PC-3 (cell line): ENCODE results near the gene VPS37B. TPM values are rescaled to one million over a fixed set of nuclear protein-coding genes. Genes with fewer than 3 reads are reported as not detected.
A peak's percentile ranks its signal among the peaks of the same experiment; 100 is the strongest.

ENCODE experiments used
- ATAC-seq: fragments of 200-7000 bp; cut with Tn5 transposase; 2 replicates; pipeline ENCODE4 v1.9.1; 2020; ENCODE audit warnings: mild to moderate bottlenecking, moderate library complexity
- BruUV-seq: library from RNA; stranded (reverse); fragments of 400-500 nt; replicated peaks from 2 replicates; lab custom pipeline; 2021; lab: Mats Ljungman, UMichigan
- CTCF ChIA-PET: fragments of 300-600 bp; sonication (Branson Sonifier 250); formaldehyde crosslinking; loops from one replicate; lab custom pipeline; 2022; ENCODE audit warnings: antibody characterized with exemption; lab: Charles Lee
- POLR2A ChIA-PET: fragments of 300-600 bp; sonication (Branson Sonifier 250); formaldehyde crosslinking; loops from one replicate; lab custom pipeline; 2022; ENCODE audit warnings: antibody characterized with exemption; ENCODE audit not compliant: unreplicated experiment; lab: Charles Lee
- DNase-seq: peaks from one replicate; pipeline ENCODE4 v3.0.0-alpha.2; 2015
- H2AFZ ChIP-seq: fragments of 300-600 bp; sonication (generic); 2 replicates; pipeline ENCODE4 v1.6.0; 2016; ENCODE audit warnings: antibody characterized with exemption, low read length
- H3F3A ChIP-seq: fragments of 300-600 bp; sonication (generic); one replicate; pipeline ENCODE4 v1.6.0; 2017; ENCODE audit warnings: antibody characterized with exemption, low read length, control low read depth, mild to moderate bottlenecking; ENCODE audit not compliant: unreplicated experiment
- H3K27ac ChIP-seq: fragments of 300-600 bp; sonication (generic); 2 replicates; pipeline ENCODE4 v1.5.1; 2016; ENCODE audit warnings: mild to moderate bottlenecking, low read length
- H3K27me3 ChIP-seq: fragments of 300-600 bp; sonication (generic); 2 replicates; pipeline ENCODE4 v1.6.1; 2016; ENCODE audit warnings: low read length, mixed read lengths
- H3K36me3 ChIP-seq: fragments of 300-600 bp; sonication (generic); 2 replicates; pipeline ENCODE4 v1.6.1; 2016; ENCODE audit warnings: low read depth, mixed run types, low read length, mixed read lengths
- H3K4me1 ChIP-seq: fragments of 300-600 bp; sonication (generic); 2 replicates; pipeline ENCODE4 v1.5.1; 2016; ENCODE audit warnings: low read length; ENCODE audit not compliant: insufficient read depth
- H3K4me2 ChIP-seq: fragments of 300-600 bp; sonication (generic); 2 replicates; pipeline ENCODE4 v1.6.0; 2016; ENCODE audit warnings: low read length
- H3K4me3 ChIP-seq: fragments of 300-600 bp; sonication (generic); 2 replicates; pipeline ENCODE4 v1.5.1; 2016; ENCODE audit warnings: mild to moderate bottlenecking, low read length, mixed read lengths
- H3K79me2 ChIP-seq: fragments of 300-600 bp; sonication (generic); 2 replicates; pipeline ENCODE4 v1.6.1; 2017; ENCODE audit warnings: low read length, mixed read lengths
- H3K9ac ChIP-seq: fragments of 300-600 bp; sonication (generic); 2 replicates; pipeline ENCODE4 v1.6.0; 2016; ENCODE audit warnings: mild to moderate bottlenecking, low read length
- H3K9me2 ChIP-seq: fragments of 300-600 bp; sonication (generic); replicated peaks from 2 replicates; pipeline ENCODE4 v1.6.1; 2016; ENCODE audit warnings: mixed run types, low read length, mixed read lengths
- H3K9me3 ChIP-seq: fragments of 300-600 bp; sonication (generic); 2 replicates; pipeline ENCODE4 v1.6.1; 2016; ENCODE audit warnings: low read length, mixed read lengths
- H4K20me1 ChIP-seq: fragments of 300-600 bp; sonication (generic); 2 replicates; pipeline ENCODE4 v1.6.1; 2016; ENCODE audit warnings: low read length, mixed read lengths
- EZH2 ChIP-seq: fragments of 300-600 bp; sonication (generic); IDR thresholded peaks from one replicate; pipeline ENCODE4 v1.6.1; 2017; ENCODE audit warnings: antibody characterized with exemption, mild to moderate bottlenecking, low read length; ENCODE audit not compliant: unreplicated experiment
- EZH2phosphoT487 ChIP-seq: fragments of 300-600 bp; sonication (generic); IDR thresholded peaks from 2 replicates; pipeline ENCODE4 v1.6.1; 2018; ENCODE audit warnings: mild to moderate bottlenecking, antibody characterized with exemption, low read length, borderline replicate concordance
- intact Hi-C: fragments of 100-400 bp; cut with micrococcal nuclease; formaldehyde crosslinking; loops from 2 replicates; pipeline ENCODE4 v1.9.0; 2023
- total RNA-seq: library from RNA; depleted of rRNA; stranded (reverse); fragments of >200 nt; gene quantifications from 2 replicates; pipeline ENCODE4 v1.2.3, GENCODE V29; 2014
- TF ChIP-seq, protein P1 (sequence below): fragments of 300-600 bp; sonication (generic); conservative IDR thresholded peaks from 2 replicates; pipeline ENCODE4 v1.5.1; 2017; ENCODE audit warnings: antibody characterized with exemption, low read depth, mild to moderate bottlenecking, low read length

VPS37B gene
- total RNA-seq, 1 experiment from 2014 or later: 74.3 TPM

DNA sequence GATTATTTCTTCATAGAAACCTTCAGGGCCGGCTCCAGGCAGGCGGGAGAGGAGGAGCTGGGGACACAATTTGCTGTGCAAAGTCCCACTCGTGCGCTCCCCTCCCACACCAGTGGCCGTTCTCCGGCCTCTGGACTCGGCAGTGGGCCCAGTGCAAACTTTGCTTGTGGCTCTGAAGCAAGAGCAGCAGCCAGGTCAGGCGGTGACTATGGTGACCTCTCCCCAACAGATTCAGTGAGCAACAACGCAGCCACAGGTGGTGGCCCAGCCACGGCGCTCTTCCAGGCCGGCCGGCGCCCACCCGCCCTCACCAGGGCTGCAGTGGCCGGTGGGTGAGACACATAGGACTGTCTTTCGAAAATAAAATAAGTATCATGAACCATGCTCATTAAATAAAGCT lies 29.5 kb downstream of the VPS37B start:
- intact Hi-C loops: no loop called here
- DNase-seq (no peak), ATAC-seq (no peak)
- TF ChIP-seq EZH2: no peak
- TF ChIP-seq, protein P1, sequence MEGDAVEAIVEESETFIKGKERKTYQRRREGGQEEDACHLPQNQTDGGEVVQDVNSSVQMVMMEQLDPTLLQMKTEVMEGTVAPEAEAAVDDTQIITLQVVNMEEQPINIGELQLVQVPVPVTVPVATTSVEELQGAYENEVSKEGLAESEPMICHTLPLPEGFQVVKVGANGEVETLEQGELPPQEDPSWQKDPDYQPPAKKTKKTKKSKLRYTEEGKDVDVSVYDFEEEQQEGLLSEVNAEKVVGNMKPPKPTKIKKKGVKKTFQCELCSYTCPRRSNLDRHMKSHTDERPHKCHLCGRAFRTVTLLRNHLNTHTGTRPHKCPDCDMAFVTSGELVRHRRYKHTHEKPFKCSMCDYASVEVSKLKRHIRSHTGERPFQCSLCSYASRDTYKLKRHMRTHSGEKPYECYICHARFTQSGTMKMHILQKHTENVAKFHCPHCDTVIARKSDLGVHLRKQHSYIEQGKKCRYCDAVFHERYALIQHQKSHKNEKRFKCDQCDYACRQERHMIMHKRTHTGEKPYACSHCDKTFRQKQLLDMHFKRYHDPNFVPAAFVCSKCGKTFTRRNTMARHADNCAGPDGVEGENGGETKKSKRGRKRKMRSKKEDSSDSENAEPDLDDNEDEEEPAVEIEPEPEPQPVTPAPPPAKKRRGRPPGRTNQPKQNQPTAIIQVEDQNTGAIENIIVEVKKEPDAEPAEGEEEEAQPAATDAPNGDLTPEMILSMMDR: no peak
- no peak for TF ChIP-seq EZH2phosphoT487
- Histone ChIP-seq H3K4me1 (no peaks in the 10 kb centered on the region), H3K4me2 (no peak overlapping the region), H3K79me2 (peaks cover 30% of the 10 kb centered on the region), H3F3A (no peaks in the 10 kb centered on the region), H3K4me3 (no peak overlapping the region), H3K27me3 (no peaks in the 10 kb centered on the region), H3K27ac (no peak overlapping the region), H3K9me2 (no peaks in the 10 kb centered on the region), H4K20me1 (no peaks in the 10 kb centered on the region), H3K9me3 (no peaks in the 10 kb centered on the region), H3K9ac (no peak overlapping the region), H3K36me3 (peaks cover 56% of the 10 kb centered on the region), H2AFZ (no peak overlapping the region)
- CTCF ChIA-PET: no interaction called here
- TSS peak; percentile 7 for BruUV-seq
- POLR2A ChIA-PET: no interaction called here

DNA sequence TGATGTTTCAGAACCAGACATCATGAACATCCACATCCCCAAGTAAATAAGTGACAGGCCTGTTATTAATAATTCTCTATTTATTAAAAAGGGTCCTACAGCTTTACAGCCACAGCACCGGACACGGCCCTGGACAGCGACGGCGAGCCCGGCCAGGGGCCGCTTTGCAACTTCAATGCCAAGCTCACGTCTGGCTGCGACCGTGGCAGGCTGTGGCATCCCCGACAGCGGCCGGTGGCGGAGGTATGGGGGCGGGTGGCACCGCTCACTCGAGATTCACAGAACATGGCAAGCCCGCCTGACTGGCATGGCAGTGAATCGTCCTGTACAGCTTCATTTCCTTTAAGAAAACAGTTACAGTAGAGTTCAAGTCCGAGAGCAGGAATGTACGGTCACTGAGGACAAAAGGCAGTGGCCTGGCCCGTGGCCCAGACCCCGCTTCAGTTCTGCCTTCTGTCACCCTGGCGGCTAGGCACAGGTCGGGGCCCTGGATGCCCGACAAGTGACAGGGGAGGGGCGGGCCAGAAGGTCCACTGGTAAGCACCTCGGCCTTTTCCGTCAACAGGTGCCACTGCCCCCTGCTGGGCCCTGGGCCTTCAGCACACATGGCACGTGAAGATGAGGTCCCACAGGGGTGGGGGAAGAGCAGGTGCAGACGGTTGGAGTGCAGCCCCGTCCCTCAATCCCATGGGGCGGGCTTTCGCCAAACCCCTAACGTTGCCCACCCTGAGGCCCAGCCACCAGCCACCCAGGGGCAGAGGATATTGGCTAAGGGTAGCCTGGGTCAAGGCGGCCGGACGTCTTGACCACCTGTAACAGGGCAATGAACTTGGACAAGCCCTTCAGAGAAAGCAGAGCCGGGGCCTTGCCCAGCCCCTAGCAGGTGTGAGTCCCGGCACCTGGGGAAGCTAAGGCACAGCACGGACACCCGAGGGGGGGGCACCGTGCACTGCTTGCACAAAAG lies 30.4 kb downstream of the VPS37B start:
- intact Hi-C loops: no loop called here
- POLR2A ChIA-PET: no interaction called here
- CTCF ChIA-PET: interaction anchor here (0.8 kb wide), 1 partner anchor 72 kb away, joined by 4 read pairs; no protein-coding TSS in a partner anchor

More for the DNA sequence above, 30.4 kb downstream of the VPS37B start:
- Histone ChIP-seq H3K4me3 (no peak overlapping the region), H3K9me2 (no peaks in the 10 kb centered on the region), H3K27ac (no peak overlapping the region), H3K4me1 (no peaks in the 10 kb centered on the region), H3K9me3 (no peaks in the 10 kb centered on the region), H3K79me2 (peaks cover 22% of the 10 kb centered on the region), H2AFZ (no peak overlapping the region), H4K20me1 (no peaks in the 10 kb centered on the region), H3K27me3 (no peaks in the 10 kb centered on the region), H3K9ac (no peak overlapping the region), H3K4me2 (no peak overlapping the region), H3K36me3 (peaks cover 47% of the 10 kb centered on the region), H3F3A (no peaks in the 10 kb centered on the region)
- TF ChIP-seq, protein P1: peak; percentile 77
- no peak for TF ChIP-seq EZH2phosphoT487
- BruUV-seq: no TSS peak
- ATAC-seq (peak; percentile 32), DNase-seq (peak; percentile 52)
